NCI-H524 (cell line): ENCODE results near the gene HSPBP1.

Source experiments
- DNase-seq, 2 experiments: peaks; one replicate each; lab custom pipeline; 2025; lab: John Stamatoyannopoulos, UW

HSPBP1 gene

GRCh38 chr19:55275851-55276719 lies 3.8 kb downstream of the HSPBP1 start:
- no peak for DNase-seq

DNA sequence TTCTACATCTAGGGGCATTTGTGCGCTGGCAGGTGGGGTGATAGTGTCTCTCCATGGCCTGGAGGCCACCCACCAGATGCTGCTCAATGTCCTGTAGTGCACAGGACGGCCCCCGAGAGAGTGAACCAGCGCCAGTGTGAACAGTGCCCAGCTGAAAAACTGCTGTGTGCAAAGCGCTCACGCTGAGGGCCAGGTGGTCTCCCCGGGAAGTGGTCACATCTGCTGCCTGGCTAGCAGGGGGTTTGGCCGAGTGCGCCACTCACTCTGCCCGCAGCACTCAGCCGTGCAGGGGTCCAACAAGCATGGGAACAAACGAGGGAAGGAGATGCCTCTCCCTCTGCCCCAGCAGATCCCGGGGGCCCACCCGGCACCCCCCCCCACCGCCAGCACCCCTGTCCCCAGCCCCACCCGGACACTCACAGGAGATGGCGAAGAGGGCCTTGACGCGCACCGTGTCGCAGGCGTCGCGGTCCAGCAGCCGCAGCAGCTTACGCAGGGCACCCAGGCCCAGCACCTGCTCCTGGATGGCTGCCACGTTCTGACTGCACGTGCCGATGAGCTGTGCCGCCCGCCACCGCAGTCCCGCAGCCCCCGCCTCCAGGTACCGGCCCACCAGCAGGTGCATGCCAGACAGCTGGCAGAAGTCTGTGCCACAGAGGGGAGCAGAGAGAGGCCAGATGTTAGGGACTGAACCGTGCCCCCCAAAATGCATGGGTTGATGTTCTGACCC lies 5.8 kb downstream of the HSPBP1 start:
- DNase-seq = no peak

DNA sequence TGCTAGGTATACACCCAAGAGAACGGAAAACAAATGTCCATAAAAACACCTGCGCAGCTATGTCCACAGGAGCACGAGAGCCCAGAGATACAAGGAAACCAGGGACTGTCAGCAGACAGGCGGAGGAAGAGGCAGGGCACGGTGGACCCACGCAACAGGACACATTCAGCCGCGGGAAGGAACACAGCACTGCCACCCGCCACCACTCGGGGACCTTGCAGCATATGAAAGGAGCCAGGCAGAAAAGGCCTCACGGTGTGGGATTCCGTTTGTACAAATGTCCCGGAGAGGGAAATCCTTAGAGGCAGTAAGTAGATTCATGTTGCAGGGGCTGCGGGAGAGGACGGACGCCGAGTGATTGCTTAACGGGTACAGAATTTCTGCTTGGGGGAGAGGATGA lies 7.8 kb downstream of the HSPBP1 start:
- no peak for DNase-seq

- DNase-seq = no peak
Observed at GRCh38 chr19:55270172-55270942, 9.6 kb downstream of the HSPBP1 start.

DNA sequence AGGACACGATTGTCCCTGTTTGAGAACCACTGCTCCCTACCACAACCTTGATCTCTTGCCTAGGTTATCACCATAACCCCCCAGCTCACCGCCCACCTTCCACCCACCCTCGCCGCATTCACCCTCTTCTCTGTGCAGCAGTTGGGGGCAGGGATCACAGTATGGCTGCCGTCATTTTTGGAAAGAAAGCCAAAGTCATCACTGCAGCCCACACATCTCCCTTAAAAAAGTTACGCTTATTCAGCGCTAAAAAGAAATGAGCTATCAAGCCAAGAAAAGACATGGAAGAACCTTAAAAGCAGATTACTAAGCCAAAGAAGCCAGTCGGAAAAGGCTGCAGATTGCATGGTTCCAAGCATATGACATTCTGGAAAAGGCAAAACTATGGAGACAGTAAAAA lies 10.6 kb downstream of the HSPBP1 start:
- no peak for DNase-seq

DNA sequence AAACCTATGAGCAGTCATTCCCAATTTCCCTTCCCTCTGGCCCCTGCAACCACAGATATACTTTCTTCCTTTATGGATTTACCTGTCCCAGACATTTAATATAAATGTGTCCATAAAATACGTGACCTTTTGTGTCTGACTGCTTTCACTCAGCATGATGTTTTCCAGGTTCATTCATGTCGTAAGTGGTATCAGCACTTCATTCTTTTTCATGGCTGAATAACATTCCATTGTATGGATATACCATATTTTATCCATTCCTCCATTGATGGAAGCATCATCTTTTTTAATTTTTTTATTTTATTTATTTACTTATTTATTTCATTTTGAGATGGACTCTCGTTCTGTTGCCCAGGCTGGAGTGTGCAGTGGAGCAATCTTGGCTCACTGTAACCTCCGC lies 13.1 kb downstream of the HSPBP1 start:
- no peak for DNase-seq

- no peak for DNase-seq
Observed at GRCh38 chr19:55266404-55266803, 13.5 kb downstream of the HSPBP1 start.

GRCh38 chr19:55265723-55266386 lies 14.1 kb downstream of the HSPBP1 start:
- DNase-seq = no peak

GRCh38 chr19:55265173-55265572 lies 14.7 kb downstream of the HSPBP1 start:
- DNase-seq = no peak

DNA sequence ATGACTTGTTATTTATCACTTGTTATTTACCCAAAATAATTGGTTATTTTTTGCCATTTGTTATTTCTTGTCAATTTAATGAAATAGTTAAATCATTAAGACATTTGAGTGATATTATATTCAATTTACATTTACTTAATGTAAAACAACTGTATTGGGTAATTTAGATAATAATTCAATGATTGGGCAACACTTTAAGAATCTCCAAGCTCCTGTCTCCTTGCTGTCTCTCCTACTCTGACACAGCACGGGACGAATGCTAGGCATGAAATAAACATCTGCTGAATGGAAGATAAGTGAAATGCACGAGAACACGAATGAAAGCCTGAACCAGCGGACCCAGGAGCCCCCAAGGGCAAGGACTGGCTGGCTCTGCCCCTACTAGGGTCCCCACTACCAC lies 15.4 kb downstream of the HSPBP1 start:
- DNase-seq = no peak

DNA sequence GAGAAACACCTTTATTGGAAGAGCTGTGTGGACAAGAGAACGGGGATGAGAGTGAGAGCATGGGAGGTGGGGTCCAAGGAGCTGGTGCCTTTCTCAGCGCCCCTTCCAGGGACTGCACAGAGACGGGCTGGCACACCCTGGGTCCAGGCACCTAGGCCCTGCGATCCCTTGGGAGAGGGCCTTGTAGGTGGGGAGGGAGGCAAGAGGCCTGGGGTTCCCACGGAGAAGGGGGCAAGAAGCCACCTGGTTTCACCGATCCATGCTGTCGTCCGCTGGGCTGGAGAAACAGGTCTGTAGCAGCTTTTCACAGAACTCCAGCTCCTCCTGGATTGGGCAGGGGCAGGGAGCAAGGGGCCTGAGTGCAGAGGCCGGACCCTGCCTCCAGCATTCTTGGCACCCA lies 17.6 kb downstream of the HSPBP1 start:
- no peak for DNase-seq

GRCh38 chr19:55261671-55262126 lies 18.2 kb downstream of the HSPBP1 start:
- peak; percentile 75 to 92 for DNase-seq

DNA sequence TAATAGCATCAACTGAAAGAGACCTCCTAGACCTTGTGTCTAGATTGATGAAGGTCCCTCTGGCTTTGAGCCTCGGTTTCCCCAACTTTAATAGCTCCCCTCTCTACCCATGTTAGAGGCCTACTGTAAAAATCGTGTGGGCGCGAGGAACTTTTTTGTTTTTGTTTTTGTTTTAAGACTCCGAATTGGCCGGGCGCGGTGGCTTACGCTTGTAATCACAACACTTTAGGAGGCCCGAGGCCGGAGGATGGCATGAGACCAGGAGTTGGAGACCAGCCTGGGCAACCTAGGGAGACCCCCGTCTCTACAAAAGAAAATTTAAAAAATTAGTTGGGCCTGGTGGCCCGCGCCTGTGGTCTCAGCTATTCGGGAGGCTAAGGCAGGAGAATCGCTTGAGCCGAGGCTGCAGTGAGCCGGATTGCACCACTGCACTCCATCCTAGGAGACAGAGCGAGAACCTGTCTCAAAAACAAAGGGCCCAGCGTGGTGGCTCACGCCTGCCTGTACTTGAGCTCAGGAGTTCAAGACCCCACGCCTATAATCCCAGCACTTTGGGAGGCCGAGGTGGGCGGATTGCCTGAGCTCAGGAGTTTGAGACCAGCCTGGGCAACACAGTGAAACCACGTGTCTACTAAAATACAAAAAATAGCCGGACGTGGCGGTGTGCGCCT lies 20.2 kb downstream of the HSPBP1 start:
- no peak for DNase-seq

GRCh38 chr19:55258828-55259539 lies 20.9 kb downstream of the HSPBP1 start, which contains the start of gene PPP6R1:
PPP6R1 (minus strand) TSS chr19:55259017; CDS start chr19:55247103, 11,914 bp downstream.
- DNase-seq = peak; percentile 98 to 99

GRCh38 chr19:55258476-55258827 lies 21.5 kb downstream of the HSPBP1 start:
- peak in 1 of 2 experiments; percentile 50 for DNase-seq

DNA sequence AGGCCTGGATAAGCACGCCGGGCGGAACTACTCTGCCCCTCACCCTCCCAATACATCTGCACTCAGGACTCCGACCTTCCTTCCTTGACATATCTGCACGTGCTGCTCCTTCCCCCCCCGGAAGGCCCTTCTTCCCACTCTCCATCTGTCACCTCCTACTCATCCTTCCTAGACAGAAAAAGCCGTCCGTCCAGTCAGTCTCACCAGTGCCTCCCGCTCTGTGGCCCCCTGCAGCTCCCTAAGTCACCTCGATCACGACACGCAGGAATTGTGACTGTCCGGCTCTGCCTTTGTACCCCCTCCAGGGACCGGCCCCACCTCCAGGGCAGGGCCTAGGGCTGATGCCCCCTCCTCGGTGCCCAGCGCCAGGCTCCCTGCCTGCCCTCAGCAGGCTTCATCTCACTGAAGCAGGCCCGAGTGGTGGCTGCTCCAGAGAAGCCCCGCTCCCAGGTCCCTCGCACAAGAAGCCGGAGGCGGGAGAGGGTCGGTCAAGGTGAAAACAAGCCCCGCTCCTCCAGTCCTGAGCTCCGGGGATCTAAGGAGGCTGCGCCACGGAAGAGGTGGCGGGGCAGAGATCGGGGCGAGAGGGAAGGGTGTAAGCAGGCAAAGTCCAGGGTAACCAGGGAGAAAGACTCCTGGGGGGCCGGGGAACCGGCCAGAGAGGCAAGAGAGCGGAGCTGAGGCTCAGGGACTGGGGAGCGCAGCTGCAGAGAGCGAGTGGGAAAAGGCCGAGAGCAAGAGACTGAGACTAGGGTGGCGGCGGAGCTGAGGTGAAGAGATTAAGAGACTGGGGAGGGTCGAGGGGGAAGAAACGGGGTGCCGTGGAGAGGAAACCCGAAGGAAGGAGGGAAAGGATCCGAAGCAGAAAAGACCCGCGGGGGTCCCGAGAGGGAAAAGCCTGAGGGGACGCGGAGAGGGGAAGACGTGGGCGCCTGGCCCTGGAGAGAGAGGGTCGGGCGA lies 22.2 kb downstream of the HSPBP1 start:
- DNase-seq = peak; percentile 15 to 68

DNA sequence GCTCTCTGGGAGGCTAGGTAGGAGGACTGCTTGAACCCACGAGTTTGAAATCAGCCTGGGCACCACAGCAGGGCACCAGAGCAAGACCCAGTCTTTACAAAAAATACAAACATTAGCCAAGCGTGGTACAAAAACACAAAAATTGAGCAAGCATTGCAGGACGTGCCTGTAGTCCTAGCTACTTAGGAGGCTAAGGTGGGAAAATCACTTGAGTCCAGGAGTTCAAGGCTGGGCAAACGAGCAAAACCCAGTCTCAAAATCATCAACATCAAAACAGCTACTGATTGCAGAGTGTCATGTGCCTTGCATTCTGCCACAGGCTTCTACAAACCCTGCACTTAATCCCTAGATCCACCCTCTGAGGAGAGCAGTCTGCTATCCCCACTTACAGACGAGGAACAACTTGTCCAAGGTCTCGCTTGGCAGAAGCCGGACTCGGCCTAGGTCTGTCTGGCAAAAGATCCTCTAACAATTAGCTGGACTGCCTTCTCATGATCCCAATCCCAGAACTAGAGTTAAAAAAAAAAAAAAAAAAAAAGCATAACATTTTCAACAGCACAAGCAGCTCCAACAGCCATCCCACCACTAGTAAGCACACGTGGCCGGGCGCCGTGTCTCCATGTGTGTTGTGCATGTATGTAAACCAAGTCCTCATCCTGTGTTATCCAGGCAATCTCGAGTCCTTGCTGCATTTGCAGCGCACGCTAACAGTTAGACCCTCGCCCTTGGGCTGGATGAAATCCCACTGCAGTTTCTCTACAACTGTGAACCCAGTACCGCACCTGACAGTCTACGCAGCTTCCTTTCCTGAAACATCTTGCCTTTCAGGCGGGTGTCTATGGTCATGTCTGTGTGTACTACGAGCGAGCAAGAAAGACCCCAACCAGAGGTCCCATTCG lies 23.1 kb downstream of the HSPBP1 start:
- DNase-seq = no peak
